RCC 7860 (cell line): ENCODE results near the gene SLC9A8.
"Not testable (repeated sequence)": the region's sequence is repeated elsewhere in the genome, so short reads cannot be mapped to it uniquely, and the experiment has no call there.

Source experiments
- DNase-seq: peaks from one replicate; pipeline ENCODE4 v3.0.0-alpha.2; 2015; ENCODE audit warnings: low spot score
- FAIRE-seq: peaks from 2 replicates; lab custom pipeline; 2012; peaks lifted over from hg19 to GRCh38; lab: Jason Lieb, UNC

SLC9A8 gene

DNA sequence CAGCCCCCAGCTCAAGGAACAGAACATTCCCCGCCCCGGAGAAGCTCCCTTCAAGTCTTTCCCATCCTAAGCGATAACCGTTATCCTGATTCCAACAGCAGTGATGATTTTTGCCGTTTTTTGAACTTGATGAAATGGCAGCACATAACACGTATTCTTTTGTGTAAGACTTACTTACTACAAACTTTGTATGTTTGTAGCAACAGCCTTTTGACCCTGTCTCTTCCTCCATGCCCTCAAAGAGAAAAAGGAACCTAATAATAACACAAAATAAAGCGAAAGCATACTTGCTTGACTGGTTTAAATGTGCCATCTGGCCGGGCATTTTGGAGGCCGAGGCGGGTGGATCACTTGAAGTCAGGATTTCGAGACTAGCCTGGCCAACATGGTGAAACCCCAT is 26.4 kb upstream of the SLC9A8 start:
- DNase-seq = no peak
- no peak for FAIRE-seq

DNA sequence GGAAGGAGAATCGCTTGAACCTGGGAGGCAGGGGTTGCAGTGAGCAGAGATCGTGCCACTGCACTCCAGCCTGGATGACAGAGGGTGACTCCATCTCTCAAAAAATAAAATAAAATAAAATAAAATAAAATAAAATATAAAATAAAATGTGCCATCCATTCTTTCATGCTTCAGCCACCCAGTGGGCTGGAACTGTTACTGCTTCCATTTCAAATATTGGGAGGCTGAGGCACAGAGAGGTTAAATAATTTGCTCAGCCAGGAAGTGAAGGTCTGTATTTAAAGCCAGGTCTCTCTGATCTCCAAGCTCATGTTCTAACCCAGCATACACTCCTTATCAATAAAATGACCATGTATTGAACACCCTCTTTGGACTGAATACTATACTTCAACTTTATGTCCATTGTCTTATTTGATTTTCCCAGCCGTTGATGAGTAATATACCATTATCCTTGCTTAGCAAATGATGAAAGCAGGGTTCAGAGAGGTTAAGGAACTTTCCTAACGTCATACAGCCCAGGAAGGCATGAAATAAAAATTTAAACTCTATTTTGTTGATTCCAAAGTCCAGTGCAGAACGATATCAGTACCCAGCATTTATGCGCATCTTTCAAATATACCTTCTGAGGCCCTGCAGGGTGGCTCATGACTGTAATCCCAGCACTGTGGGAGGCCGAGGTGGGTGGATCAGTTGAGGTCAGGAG is 25.8 kb upstream of the SLC9A8 start:
- no peak for FAIRE-seq

DNA sequence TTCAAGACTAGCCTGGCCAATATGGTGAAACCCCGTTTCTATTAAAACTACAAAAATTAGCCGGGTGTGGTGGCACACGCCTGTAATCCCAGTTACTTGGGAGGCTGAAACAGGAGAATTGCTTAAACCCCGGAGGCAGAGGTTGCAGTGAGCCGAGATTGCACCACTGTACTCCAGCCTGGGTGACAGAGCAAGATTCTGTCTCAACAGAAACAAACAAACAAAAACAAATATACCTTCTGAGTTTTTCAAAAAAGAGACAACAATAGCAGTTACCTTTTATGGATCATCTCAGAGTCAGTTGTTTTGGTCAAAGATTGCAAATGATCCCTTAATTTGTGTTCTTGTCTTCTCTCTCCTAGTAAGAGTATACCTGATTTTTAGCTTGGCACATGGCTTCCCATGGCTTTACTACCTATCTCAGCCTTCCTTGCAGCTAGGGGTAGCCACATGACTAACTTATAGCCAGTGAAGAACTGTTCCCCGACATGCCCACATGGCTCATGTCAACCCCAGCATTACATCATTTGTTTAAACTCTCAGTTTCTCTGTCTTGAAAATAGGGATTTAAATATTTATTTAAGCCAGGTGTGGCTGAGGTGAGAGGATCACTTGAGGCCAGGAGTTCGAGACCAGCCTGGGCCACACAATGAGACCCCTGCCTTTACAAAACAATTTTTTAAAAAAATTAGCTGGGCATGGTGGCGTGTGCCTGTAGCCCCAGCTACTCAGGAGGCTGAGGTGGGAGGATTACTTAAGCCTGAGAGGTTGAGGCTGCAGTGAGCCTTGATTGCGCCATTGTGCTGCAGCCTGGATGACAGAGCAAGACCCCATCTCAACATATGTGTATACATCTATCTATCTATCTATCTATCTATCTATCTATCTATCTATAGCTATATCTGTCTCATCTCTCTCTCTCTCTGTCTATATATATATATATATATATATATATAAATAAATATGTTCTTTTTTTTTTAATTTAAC is 25.0 kb upstream of the SLC9A8 start:
- DNase-seq = no peak
- FAIRE-seq = no peak

More for the DNA sequence above, 25.8 kb upstream of the SLC9A8 start:
- no peak for DNase-seq

DNA sequence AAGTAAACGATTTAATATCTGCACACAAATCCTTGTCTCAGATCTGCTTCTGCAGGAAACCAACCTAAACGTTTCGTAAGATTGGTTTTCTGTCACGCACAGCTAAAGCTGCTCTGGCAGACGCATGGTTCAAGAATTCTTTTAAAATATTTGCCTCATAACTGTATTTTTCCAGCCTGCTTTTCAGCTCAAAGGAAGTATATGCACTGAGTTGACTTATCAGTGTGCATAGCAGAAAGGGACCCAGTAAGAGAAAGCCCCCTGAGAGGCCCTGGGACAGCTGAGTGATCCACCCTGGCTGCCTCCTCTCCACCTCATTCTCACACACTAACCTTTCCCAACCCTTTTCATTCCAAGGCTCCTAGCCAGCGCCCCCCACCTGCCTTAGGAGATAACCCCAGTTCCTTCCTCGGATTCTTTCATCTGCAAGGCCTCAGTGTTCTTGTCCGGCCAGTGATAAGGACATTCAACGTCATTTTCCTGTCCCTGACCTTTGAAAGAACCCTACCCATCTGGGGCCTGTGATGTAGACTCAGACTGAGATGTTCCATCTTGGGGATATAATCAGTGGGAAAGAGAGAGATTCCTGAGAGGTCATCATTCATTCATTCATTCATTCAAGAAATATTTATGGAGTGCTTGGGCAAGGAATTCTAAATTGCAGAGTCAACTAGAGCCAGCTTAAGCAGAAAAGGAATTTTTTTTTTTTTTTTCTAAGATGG is 22.4 kb upstream of the SLC9A8 start:
- peak; percentile 23 for DNase-seq
- no peak for FAIRE-seq

DNA sequence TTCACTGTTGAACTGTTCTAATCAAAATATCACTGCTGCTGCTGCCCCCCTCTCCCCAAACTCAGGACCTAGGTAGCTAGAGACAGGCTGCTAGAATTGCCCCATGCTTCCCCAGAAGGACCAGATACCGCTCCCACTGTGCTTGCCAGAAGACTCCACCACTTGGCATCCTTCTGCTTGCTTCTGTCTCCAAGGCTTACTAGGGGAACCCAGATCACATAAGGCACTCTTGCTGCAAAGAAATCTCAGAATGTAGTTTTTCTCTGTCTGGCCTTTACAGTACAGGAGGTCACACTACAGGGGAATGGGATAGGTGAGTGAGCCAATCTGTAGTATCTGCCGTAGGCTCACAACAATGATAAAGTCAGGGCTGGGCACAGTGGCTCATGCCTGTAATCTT is 21.5 kb upstream of the SLC9A8 start:
- no peak for DNase-seq
- FAIRE-seq = no peak

DNA sequence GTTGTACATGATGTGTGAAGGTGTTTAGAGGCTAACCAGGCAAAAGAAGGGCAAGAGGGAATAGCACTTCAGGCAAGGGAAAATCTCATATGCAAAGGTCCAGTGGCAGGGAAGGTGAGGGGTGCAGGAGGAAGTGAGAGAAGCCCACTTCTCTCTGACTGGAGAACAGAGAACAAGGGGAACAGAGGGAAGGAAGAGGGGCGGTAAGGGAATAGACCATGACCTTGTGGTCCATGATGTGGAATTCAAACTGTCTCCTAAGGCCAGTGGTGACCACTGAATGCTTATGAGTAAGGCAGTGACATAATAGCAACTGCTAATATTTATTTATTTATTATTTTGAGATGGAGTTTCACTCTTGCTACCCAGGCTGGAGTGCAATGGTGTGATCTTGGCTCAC is 20.6 kb upstream of the SLC9A8 start:
- DNase-seq = no peak
- FAIRE-seq = no peak

DNA sequence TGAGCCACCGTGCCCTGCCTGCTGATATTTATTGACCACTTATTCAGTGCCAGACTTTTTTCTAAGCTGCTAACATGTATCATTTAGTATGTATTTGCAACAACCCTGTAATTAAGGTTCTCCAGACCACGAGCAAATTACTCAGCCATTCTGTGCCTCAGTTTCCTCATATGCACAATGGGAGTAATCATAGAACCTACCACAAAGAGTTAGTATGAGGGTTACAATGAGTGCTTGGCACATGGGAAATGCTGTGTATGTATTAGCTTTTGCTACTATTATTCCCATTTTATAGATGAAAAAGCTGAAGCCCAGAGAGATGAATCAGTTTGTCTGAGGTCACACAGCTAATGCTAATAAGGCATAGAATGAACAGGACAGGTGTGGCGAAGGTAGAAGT is 20.0 kb upstream of the SLC9A8 start:
- DNase-seq (no peak), FAIRE-seq (no peak)

DNA sequence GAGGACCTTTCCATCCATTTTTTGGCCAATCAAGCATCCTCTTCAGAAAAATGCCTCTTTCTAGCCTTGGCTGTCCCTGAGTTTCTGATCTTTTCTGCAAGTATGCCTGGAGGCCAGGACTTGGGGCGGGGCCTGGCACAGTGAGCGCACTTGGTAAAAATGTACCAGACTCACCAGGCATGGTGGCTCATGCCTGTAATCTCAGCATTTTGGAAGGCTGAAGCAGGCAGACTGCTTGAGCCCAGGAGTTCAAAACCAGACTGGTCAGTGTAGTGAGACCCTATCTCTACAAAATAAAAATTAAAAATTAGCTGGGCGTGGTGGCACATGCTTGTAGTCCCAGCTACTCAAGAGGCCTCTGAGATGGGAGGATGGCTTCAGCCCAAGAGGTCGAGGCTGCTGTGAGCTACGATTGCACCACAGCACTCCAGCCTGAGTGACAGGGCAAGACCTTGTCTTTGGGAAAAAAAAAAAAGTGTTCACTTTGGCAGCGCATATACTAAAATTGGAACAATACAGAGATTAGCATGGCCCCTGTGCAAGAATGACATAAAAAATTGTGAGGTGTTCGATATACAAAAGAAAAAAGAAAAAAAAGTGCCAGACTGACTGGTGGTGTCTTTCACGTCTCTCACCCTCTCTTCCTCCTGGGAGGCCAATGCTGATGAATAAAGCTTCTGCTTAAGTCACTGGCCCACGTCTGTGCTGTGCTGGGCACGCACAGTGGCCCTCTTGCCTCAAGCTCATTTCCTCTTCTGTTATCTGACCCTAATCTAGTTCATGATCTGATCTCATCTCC is 18.1 kb upstream of the SLC9A8 start:
- no peak for DNase-seq
- FAIRE-seq = no peak

DNA sequence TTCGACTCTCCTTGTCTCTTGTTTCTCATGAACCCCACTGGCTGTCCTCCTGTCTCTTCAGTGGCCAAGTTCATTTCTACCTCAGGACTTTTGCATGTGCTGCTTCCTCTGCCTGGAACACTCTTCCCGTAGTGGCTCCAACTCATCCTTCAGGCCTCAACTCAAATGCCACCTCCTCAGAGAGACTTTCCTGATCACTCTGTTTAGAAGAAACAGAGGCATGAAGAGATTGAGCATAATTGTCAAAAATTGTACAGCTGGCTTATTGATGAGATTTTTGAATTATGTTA is 17.5 kb upstream of the SLC9A8 start:
- no peak for FAIRE-seq
- DNase-seq = no peak

DNA sequence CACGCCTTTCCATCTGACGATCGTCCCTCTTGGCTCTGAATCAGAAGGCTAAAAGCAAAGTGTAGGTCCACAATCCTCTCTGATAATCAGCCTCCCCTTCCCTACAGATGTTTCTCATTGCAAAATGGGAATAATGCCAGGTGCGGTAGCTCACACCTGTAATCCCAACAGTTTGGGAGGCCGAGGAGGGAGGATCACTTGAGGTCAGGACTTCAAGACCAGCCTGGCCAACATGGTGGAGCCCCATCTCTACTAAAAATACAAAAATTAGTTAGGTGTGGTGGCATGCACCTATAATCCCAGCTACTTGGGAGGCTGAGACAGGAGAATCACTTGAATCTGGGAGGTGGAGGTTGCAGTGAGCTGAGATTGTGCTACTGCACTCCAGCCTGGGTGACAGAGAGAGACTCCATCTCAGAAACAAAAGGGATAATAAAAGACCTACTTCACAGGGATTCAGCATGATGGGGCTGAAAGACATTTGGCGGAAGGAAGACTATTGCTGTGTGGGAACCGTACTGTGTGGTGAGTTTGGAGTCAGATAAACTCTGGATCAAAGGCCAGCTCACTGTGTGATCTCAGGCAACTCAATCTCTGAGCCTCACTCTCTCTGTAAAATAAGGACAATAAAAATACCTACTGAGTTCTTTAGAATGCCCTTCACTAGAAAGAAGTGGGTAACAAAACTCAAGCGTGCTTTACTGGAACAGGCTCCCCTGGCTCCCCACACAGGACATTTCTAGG is 15.9 kb upstream of the SLC9A8 start:
- no peak for DNase-seq
- FAIRE-seq = no peak

DNA sequence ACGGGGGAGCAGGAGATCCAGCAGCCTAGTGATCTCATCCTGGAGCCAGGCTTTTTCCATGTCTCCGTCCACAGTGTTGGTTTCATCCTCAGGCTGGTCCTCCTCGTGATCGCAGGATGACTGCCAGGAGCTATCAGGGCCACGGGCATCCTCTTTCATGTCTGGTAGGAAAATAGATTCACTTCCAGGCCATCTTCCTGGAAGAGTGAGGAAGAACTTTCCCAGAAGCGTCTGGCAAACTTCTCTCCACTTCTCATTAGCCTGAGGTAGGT is 15.3 kb upstream of the SLC9A8 start:
- DNase-seq (no peak), FAIRE-seq (no peak)

DNA sequence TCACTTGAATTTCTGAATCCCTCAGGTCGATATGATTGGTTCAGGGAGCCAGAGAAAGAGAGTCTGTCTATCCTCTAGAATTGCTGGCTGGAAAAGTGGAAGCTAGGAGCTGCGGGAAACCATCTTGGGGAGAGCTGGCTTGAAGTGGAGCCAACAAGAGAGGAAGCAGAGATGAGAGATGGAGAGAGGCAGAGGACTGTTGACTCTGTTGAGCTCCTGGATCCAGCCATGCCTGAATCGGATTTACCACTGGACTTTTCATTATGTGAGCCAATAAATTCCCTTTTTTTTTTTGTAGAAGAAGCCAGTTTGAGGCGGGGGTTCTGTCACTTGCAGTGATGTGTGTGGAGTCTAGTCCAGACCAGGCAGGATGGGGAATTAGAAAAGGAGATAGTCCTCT is 13.9 kb upstream of the SLC9A8 start:
- FAIRE-seq = no peak
- no peak for DNase-seq

DNA sequence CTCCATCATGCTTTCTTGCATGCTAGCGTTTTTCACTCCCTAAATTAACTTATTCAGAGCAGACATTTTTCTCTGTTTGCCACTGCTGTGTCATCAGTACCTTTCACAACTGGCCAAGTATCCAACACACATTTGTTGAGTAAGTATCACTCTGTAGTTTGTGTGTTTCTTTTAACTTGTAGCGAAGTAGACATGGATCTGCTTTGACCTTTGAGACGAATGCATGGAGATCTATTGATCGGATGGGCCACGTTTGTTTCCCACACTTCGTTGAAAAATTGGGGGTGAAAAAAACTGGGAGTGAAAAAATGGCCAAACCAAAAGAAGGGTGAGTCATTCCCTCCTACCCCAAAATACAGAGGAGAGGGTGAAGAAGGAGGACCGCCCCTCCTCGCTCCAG is 12.9 kb upstream of the SLC9A8 start:
- FAIRE-seq (no peak), DNase-seq (no peak)

DNA sequence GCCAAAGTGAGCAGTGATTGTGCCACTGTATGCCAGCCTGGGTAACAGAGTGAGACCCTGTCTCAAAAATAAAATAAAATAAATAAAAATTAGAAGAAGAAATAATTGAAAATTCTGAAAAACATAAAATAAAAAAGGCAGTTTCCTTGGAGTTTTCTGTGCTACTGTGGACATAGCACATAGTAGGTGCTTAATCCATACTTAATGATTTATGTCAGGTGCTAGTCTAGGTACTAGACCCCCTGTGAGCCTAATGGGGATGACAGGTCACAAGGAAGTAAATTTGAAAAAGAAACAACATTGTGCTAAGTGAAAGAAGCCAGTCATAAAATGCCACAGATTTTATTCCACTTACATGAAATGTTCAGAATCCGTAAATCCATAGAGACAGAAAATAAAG is 9.2 kb upstream of the SLC9A8 start:
- FAIRE-seq (no peak), DNase-seq (no peak)

DNA sequence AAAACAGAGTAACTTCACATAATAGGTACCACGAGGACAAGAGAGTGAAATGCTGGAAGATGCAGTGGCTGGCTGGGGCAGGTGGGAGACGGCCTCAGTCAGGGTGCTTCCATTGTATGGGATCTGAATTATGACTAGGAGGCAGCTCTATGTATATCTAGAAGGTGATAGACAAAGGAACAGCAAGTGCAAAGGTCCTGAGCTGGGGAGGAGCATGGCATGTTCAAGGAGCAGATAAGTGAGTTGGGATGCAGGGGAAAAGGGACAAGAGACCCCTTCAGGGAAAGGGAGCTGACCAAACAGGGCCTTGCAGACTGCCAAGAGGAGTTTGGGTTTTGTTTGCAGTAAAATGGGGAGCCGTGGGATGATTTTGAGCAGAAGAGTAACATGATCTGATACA is 8.3 kb upstream of the SLC9A8 start:
- DNase-seq (no peak), FAIRE-seq (no peak)

DNA sequence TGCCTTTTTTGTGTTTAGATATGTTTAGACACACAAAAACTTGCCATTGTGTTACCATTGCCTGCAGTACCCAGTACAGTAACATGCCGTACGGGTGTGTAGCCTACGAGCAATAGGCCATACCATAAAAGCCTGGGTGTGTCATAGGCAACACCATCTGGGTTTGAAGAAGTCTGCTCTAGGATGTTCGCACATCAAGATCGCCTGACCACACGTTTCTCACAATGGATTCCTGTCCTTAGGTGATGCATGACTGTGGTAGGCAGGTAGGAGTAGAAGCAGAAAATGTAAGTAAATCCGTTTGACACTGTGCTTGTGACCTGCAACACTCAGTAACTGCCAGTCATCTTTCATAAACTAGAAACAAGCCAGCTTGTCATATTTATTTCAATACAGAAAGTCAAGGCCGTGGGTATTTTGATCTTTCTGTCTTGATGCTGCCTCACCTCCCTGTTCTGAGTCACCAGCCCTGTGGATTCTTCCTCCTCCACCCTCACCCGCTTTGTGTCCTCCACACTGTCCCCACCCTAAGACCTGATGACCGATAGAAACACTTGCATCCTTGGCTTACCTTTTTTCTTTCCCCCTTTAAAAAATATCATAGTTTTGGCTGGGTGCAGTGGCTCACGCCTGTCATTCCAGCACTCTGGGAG is 7.3 kb upstream of the SLC9A8 start:
- FAIRE-seq = not testable (repeated sequence)
- DNase-seq = peak; percentile 30

DNA sequence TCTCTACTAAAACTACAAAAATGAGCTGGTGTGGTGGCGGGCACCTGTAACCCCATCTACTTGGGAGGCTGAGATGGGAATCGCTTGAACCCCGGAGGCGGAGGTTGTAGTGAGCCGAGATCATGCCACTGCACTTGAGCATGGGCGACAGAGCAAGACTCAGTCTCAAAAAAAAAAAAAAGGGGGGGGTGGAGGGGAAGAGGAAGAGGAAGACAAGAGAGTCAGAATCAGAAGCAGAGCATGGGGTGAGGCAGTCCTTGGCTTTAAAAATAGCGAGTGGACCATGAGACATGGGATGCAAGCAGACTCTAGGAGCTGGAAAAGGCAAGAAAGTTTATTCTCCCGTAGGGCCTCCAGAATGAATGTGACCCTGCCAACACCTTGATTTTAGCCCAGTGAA is 3.9 kb upstream of the SLC9A8 start:
- FAIRE-seq (no peak), DNase-seq (no peak)

DNA sequence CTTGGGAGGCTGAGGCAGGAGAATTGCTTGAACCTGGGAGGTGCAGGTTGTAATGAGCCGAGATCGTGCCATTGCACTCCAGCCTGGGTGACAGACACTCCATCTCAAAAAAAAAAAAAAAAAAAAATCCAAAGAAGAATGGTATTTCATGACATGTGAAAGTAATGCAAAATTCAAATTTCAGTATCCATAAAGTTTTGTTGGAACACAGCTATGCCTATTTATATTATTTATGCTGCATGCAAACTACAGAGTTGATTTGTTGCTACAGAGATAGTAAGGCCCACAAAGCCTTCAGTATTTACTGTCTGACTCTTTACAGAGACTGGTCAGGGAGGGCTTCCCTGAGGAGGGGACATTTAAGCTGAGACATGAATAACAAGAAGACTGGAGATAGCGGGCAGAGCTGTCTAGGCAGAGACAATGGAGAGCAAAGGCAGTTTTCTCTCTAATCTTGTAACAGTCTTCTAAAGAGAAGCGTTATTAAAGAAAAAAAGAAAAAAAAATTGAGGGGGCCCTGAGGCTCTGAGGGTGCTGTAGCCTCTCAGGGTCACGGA is 2.7 kb upstream of the SLC9A8 start:
- DNase-seq = no peak
- FAIRE-seq = no peak

DNA sequence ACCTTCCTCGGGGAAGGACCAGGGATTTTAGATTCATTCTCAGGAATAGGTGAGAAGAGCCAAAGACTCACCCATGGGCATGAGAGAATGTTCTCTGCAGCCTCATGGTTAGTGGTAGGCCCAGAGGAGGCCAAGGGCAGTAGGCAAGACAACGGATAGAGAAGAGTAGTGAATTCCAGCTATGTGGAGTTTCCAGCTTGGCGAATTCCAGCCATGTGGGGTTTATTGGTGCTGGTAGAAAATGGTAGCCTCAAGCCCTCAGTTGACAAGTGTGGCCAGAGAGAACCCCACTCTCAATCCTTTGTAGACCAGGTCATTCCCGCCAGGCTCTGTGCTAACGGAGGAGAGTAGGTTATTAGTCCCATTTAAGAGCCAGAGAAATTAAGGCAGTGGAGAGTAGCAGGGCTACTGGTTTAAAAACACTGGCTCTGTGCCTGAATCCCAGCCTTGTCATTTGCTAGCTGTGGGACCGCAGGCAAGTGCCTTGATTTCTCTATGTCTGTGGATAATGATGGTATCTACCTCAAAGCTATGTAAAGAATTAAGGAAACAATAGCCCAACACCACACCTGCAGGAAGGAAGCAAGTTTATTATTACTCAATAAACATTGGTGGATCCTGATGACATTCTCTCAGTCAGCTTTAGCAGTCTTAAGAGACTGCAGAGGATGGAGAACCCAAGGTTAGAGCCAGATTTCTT is 2.0 kb upstream of the SLC9A8 start:
- no peak for DNase-seq
- no peak for FAIRE-seq
